Memory B cell (primary cell): ENCODE results near the gene RILPL2.
"Not testable (repeated sequence)": the region's sequence is repeated elsewhere in the genome, so short reads cannot be mapped to it uniquely, and the experiment has no call there.

Source experiments
- ATAC-seq: fragments of 150-1000 bp; cut with Tn5 transposase; 2 replicates; pipeline ENCODE4 v1.10.0; 2021; ENCODE audit warnings: low read depth, mild to moderate bottlenecking, moderate library complexity
- DNase-seq, 2 donors: peaks; one replicate each; pipeline ENCODE4 v3.0.0; 2022; ENCODE audit warnings: low spot score in 2 of 2
- H3K27ac Mint-ChIP-seq: one replicate; pipeline ENCODE4 v1.8.0; 2022; ENCODE audit warnings: mild to moderate bottlenecking, moderate library complexity, mixed read lengths
- H3K27me3 Mint-ChIP-seq: one replicate; pipeline ENCODE4 v1.8.0; 2022; ENCODE audit warnings: mixed read lengths
- H3K36me3 Mint-ChIP-seq: one replicate; pipeline ENCODE4 v1.8.0; 2022; ENCODE audit warnings: mild to moderate bottlenecking, mixed read lengths
- H3K4me1 Mint-ChIP-seq: one replicate; pipeline ENCODE4 v1.8.0; 2022; ENCODE audit warnings: mixed read lengths
- H3K4me3 Mint-ChIP-seq: one replicate; pipeline ENCODE4 v1.8.0; 2022; ENCODE audit warnings: mild to moderate bottlenecking, moderate library complexity, mixed read lengths
- H3K9me3 Mint-ChIP-seq: one replicate; pipeline ENCODE4 v1.8.0; 2022; ENCODE audit warnings: mixed read lengths

RILPL2 gene

DNA sequence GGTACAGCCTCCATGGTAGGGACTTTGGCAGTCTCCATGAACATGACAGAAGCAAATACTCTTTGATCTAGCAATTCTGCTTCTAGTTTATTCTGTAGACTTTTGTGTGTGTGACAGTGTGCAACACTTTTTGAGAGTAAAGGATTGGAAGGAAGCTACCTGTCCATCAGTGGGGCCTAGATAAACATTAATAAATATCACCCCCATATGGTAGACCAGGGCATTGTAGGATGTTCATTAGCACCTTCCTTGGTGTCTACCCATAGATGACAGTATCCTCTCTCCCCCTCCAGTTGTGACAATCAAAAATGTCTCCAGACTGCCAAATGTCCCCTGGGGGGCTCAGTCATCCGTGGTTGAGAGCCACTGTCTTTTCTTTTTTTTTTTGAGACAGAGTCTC is 32.3 kb upstream of the RILPL2 start:
- H3K36me3 Mint-ChIP-seq, result peaks cover 10% of the 10 kb centered on the region
- H3K4me3 Mint-ChIP-seq, result no peak overlapping the region
- no peaks in the 10 kb centered on the region for H3K27me3 Mint-ChIP-seq
- peak in 1 of 2 donors; percentile 49 for DNase-seq
- peaks cover 9% of the 10 kb centered on the region for H3K4me1 Mint-ChIP-seq
- H3K9me3 Mint-ChIP-seq, result no peaks in the 10 kb centered on the region
- peak; percentile 99 for ATAC-seq
- peak overlapping the region; percentile 62 for H3K27ac Mint-ChIP-seq

DNA sequence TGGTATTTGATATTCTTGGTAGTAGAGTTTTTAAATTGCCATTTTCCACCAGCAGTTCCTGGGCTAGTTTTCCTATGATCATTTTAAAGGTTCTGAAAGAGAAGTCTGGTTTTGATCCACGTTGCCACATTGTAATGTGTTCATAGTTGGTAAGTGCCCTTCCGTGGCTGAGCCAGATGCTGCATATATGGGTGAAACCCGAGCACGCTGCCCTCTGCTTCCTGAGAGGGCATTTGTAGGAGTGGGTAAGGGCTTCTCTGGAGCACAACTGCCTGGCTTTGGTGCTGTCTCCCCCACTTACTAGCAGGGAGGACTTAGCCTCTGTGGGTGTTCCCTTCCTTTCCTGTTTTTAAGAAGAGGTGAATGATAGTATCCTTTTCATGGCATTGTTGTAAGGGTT is 28.6 kb upstream of the RILPL2 start:
- H3K27me3 Mint-ChIP-seq, result no peaks in the 10 kb centered on the region
- DNase-seq, result no peak
- H3K9me3 Mint-ChIP-seq, result no peaks in the 10 kb centered on the region
- no peak for ATAC-seq
- H3K4me3 Mint-ChIP-seq, result no peak overlapping the region
- H3K4me1 Mint-ChIP-seq, result peaks cover 16% of the 10 kb centered on the region
- no peak overlapping the region for H3K27ac Mint-ChIP-seq
- H3K36me3 Mint-ChIP-seq, result peaks cover 11% of the 10 kb centered on the region

DNA sequence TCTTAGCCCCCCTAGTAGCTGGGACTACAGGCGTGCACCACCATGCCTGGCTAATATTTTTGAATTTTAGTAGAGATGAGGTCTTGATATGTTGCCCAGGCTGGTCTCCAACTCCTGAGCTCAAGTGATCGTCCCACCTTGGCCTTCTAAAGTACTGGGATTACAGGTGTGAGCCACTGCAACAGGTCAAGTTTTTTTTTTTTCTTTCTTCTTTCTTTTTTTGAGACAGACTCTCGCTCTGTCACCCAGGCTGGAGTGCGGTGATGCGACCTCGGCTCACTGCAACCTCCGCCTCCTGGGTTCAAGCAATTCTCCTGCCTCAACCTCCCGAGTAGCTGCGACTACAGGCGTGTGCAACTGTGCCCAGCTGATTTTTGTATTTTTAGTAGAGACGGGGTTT is 26.7 kb upstream of the RILPL2 start:
- not testable (repeated sequence) for DNase-seq, ATAC-seq, H3K9me3 Mint-ChIP-seq, H3K27me3 Mint-ChIP-seq, H3K4me3 Mint-ChIP-seq, H3K27ac Mint-ChIP-seq
- Mint-ChIP-seq H3K4me1 (peaks cover 21% of the 10 kb centered on the region), H3K36me3 (peaks cover 11% of the 10 kb centered on the region)

DNA sequence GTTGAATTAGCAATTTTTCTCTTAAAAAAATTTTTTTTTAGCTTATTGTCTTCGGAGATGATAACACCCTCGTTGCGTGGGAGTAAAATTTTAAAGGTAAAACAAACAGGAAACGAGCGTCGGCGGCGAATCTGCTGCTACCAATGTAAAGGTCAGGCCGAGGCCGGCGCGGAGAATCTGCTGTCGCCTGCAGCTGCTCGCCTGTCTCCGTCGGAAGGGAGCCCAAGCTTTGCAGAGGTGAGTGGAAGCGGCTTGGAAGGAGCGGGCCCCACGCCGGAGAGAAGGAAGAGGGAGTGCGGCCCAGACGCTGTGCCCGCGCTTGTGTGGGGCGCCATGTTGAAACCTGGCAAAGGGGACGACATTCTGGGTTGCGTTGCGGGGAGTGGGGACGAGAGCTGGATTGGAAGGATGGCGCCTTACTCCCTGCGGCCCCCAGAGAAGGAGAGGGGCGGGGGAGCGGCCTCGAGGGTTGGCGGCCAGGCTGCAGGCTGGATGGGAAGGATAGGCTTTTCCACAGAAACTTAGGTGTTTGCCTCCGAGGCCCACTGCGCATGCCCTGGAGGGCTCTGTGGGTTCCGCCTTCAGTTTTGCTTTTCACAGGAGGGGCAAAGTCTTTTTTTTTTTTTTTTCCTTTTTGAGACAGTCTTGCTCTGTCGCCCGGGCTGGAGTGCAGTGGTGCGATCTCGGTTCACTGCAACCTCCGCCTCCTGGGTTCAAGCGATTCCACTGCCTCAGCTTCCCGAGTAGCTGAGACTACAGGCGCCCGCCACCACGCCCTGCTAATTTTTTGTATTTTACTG is 21.7 kb upstream of the RILPL2 start, which contains the start of gene SNRNP35:
Gene SNRNP35, plus strand, starts transcription at position 160 of the 800 bp plus-strand sequence. CDS start 7,402 bp downstream, outside the sequence.
- no peaks in the 10 kb centered on the region for H3K9me3 Mint-ChIP-seq
- peaks cover 15% of the 10 kb centered on the region for H3K4me1 Mint-ChIP-seq

DNA sequence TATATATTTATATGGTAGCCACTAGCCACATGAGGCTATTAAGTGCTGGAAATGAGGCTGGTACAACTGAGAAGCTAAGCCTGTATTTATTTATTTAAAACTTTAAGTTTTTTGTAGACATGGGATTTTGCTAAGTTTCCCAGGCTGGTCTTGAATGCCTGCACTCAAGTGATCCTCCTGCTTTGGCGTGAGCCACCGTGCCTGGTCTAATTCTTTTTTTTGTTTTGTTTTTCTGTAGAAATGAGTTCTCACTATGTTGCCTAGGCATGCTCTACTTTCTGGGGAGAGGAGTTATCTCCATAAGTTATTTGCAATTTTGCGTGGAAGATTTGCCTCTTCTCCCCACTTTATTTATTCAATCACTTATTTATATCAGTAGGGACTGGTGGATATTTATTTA is 16.7 kb upstream of the RILPL2 start:
- Mint-ChIP-seq H3K27ac (no peak overlapping the region), H3K4me1 (peaks cover 9% of the 10 kb centered on the region), H3K9me3 (no peaks in the 10 kb centered on the region), H3K27me3 (no peaks in the 10 kb centered on the region), H3K36me3 (no peaks in the 10 kb centered on the region), H3K4me3 (no peak overlapping the region)
- DNase-seq, result no peak
- ATAC-seq, result no peak

More for the DNA sequence above, 21.7 kb upstream of the RILPL2 start, which contains the start of gene SNRNP35:
- DNase-seq, result peak; percentile 78 to 90
- H3K27ac Mint-ChIP-seq, result peak within 1 kb of the TSS; percentile 100
- peak; percentile 78 for ATAC-seq
- peaks cover 4% of the 10 kb centered on the region for H3K36me3 Mint-ChIP-seq
- H3K4me3 Mint-ChIP-seq, result peak within 1 kb of the TSS; percentile 100
- no peaks in the 10 kb centered on the region for H3K27me3 Mint-ChIP-seq

DNA sequence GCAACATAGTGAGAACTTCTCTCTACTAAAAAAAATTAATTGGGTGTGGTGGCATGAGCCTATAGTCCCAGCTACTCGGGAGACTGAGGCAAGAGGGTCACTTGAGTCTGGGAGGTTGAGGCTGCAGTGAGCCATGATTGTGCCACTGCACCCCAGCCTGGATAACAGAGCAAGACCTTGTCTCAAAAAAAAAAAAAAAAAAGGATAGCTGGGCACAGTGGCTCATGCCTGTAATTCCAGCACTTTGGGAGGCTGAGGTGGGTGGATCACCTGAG is 15.7 kb upstream of the RILPL2 start:
- H3K27me3 Mint-ChIP-seq, H3K27ac Mint-ChIP-seq, H3K36me3 Mint-ChIP-seq, H3K4me3 Mint-ChIP-seq, DNase-seq, H3K9me3 Mint-ChIP-seq, H3K4me1 Mint-ChIP-seq, ATAC-seq: not testable (repeated sequence)

DNA sequence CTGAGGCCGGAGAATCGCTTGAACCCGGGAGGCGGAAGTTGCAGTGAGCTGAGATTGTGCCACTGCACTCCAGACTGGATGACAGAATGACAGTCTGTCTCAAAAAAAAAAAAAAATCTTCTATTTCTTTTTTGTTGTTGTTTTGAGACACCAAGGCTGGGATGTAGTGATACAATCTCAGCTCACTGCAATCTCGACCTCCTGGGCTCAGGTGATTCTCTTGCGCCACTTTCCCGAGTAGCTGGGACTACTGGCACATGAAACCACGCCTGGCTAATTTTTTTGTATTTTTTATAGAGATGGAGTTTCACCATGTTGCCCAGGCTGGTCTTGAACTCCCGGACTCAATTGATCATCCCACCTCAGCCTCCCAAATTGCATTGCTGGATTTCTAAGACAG is 14.2 kb upstream of the RILPL2 start:
- peaks cover 14% of the 10 kb centered on the region for H3K4me1 Mint-ChIP-seq
- H3K9me3 Mint-ChIP-seq, result no peaks in the 10 kb centered on the region
- H3K4me3 Mint-ChIP-seq, result no peak overlapping the region
- DNase-seq (no peak), ATAC-seq (no peak)
- peak overlapping the region; percentile 11 for H3K27ac Mint-ChIP-seq
- no peaks in the 10 kb centered on the region for H3K36me3 Mint-ChIP-seq
- no peaks in the 10 kb centered on the region for H3K27me3 Mint-ChIP-seq

DNA sequence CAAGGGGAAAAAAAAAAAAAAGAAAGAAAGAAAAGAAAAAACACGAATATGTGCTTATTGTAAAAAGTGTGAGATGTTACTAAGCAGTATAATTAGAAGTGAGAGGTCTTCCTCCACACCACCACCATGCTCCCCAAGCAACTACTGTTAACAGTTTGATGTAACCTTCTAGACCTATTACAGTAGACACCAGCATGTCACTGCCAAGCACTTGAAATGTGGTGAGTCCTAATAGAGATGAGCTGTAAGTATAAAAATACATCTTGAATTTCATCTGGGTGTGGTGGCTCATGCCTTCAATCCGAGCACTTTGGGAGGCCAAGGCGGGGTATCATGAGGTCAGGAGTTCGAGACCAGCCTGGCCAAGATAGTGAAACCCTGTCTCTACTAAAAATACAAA is 13.4 kb upstream of the RILPL2 start:
- H3K4me1 Mint-ChIP-seq, result peaks cover 19% of the 10 kb centered on the region

DNA sequence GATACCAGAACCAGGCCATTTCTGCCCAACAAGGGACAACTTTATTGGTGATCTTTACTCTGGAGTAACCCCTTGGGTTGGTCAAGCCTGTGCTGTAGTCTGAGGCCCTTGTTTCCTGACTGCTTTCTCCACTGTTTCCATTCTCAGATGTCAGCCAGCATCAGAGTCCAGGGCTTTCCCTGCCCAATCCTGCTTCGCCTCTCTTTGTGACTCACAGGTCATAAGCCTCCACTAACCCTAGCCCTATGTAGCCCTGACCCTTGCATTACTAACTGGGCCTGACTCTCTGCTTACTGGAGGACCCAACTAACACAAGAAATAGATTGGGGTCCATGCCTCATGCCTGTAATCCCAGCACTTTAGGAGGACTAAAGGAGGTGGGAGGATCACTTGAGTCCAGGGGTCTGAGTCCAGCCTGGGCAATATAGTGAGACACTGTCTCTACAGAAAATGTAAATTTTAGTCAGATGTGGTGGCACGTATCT is 12.8 kb upstream of the RILPL2 start:
- H3K9me3 Mint-ChIP-seq, result no peaks in the 10 kb centered on the region
- peak overlapping the region; percentile 21 for H3K4me3 Mint-ChIP-seq
- DNase-seq, result no peak

More for the DNA sequence above, 13.4 kb upstream of the RILPL2 start:
- Mint-ChIP-seq H3K9me3 (no peaks in the 10 kb centered on the region), H3K4me3 (no peak overlapping the region), H3K36me3 (no peaks in the 10 kb centered on the region), H3K27ac (peak overlapping the region; percentile 80), H3K27me3 (no peaks in the 10 kb centered on the region)
- DNase-seq (no peak), ATAC-seq (no peak)

DNA sequence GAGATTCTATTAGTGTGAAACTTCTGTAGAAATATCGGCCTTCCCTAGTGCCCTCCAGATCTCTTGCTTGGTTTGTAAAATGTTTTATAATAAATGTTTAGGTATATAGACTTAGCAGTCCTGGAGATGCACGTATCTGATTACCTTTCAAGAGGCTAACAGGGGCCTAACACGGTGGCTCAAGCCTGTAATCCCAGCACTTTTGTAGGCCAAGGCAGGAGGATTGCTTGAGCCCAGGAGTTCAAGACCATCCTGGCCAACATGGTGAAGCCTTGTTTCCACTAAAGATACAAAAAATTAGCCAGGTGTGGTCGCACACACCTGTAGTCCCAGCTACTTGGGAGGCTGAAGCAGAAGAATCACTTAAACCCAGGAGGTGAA is 9.8 kb upstream of the RILPL2 start:
- Mint-ChIP-seq H3K36me3 (no peaks in the 10 kb centered on the region), H3K4me3 (peak overlapping the region; percentile 74), H3K27ac (peak overlapping the region; percentile 97), H3K27me3 (no peaks in the 10 kb centered on the region), H3K4me1 (peaks cover 29% of the 10 kb centered on the region), H3K9me3 (no peaks in the 10 kb centered on the region)
- DNase-seq (no peak), ATAC-seq (no peak)

More for the DNA sequence above, 12.8 kb upstream of the RILPL2 start:
- no peak for ATAC-seq
- no peaks in the 10 kb centered on the region for H3K27me3 Mint-ChIP-seq
- peak overlapping the region; percentile 80 for H3K27ac Mint-ChIP-seq
- H3K36me3 Mint-ChIP-seq, result no peaks in the 10 kb centered on the region
- peaks cover 19% of the 10 kb centered on the region for H3K4me1 Mint-ChIP-seq

DNA sequence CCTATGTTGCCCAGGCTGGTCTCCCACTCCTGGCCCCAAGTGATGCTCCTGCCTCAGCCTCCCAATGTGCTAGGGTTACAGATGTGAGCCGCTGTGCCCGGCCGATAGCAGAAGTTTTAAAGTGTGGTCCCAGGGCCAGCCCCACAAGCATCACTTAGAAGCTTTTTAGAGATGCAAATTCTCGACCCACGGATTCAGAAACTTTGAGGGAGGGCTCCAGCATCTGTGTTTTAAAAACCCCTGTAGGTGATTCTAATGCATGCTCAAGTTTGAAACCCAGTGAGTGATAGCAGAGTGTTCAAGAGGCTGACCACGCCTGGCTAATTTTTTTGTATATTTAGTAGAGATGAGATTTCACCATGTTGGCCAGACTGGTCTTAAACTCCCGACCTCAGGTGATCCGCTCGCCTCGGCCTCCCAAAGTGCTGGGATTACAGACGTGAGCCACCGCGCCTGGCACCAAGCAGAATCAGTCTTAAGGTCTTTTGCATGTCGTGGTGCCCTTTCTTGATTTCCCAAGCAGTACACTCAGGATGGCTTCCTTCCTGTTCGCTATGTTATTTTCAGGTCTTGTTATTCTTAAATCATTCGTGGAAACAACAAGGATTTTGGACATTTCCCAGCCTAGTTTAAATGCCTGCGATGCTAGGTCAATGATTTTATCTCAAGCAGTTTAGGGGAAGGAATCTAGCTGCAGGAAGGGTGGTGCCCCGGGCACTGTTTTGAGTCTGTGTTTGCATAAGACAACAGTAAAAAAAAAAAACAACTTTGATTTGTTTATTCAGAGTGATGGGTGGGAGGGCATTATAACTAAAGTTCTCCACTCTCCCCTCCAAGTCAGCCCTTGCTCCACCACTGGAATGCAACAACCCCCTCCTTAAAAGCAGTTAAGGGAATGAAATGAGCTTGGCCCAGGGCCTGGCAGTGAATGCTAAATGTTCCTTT is 9.2 kb upstream of the RILPL2 start:
- Mint-ChIP-seq H3K9me3 (no peaks in the 10 kb centered on the region), H3K4me1 (peaks cover 29% of the 10 kb centered on the region), H3K27ac (peak overlapping the region; percentile 97), H3K36me3 (no peaks in the 10 kb centered on the region), H3K4me3 (peak overlapping the region; percentile 74), H3K27me3 (no peaks in the 10 kb centered on the region)
- DNase-seq (peak in 1 of 2 donors; percentile 39), ATAC-seq (peak; percentile 62)

DNA sequence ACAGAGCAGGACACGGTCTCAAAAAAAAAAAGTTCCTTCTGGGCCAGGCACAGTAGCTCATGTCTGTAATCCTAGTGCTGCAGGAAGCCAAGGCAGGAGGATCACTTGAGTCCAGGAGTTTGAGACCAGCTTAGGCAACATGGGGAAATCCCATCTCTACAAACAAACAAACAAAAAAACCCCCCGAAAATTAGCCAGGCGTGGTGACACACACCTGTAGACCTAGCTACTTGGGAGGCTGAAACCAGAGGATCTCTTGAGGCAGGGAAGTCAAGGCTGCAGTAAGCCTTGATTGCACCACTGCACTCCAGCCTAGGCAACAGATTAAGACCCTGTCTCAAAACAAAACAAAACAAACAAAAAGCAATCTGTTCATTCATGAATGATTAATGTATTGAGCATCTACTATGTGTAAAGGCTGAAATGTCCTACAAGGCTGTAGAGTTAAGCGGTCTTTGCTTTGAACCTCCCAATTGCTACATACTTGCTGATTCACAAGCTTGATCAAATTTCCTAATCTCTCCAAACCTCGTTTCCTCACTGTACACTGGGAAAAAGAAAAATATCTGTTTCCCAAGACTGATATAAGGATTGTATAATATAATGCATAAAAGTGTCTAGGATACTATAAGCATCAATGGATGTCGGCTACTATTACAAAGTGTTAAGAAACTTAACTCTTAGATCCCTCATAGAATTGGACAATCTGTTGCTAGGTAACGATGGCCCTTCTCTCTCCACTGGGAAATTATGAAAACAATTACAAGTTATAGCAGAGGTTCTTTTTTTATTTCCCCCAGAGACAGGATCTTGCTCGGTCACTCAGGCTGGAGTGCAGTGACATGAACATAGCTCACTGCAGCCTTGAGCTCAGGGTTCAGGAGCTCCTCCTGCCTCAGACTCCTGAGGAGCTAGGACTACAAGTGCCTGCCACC is 7.9 kb upstream of the RILPL2 start:
- Mint-ChIP-seq H3K36me3 (no peaks in the 10 kb centered on the region), H3K27ac (peak overlapping the region; percentile 97), H3K4me1 (peaks cover 28% of the 10 kb centered on the region), H3K9me3 (no peaks in the 10 kb centered on the region), H3K4me3 (no peak overlapping the region), H3K27me3 (no peaks in the 10 kb centered on the region)
- ATAC-seq, result no peak
- no peak for DNase-seq

DNA sequence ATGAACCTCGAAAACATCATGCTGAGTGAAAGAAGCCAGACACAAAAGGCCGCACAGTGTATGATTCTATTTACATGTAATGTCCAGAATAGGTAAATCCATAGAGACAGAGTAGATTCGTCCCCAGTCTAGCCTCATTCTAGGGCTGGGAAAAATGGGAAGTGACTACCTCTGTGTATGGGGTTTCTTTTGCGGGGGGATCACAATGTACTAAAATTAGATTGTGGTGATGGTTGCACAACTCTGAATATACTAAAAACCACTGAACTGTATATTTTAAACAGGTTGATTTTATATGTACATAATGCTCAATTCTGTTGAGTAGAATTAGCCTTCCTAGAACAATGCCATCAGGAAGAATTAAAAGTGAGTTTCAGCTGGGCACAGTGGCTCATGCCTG is 6.3 kb upstream of the RILPL2 start:
- Mint-ChIP-seq H3K27me3 (no peaks in the 10 kb centered on the region), H3K27ac (peak overlapping the region; percentile 48), H3K4me3 (no peak overlapping the region), H3K4me1 (peaks cover 22% of the 10 kb centered on the region), H3K36me3 (no peaks in the 10 kb centered on the region), H3K9me3 (no peaks in the 10 kb centered on the region)
- DNase-seq, result no peak
- ATAC-seq, result no peak
